NCI-H345 (cell line): Measurements from ENCODE around the gene CEMIP.

ENCODE experiments used
- DNase-seq: peaks from one replicate; lab custom pipeline; 2025; lab: John Stamatoyannopoulos, UW

The CEMIP gene

DNA sequence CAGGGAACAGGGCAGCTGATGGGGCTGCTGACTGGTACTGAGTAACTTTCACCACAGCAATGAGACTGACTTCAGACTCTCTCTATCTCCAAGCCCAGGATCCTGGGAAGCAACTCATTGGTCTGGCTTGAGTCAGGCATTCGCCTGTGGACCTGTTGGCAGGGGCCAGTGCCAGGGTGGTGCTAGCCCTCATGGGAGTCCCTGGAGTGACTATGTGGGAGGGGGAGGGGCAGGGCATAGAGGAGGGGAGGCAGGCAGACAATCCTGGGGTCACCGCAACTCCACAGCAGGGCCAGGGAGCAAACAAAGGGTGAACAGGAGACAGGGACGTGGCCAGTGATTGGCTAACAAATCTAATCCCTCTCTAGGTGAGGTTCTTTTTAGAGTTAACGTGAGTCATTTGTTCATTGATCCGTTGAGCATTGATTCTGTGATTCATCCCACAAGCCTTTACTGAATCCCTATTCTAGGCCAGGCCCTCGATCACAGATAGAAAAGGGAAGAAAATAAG is 71.8 kb downstream of the CEMIP start:
- DNase-seq, result no peak

DNA sequence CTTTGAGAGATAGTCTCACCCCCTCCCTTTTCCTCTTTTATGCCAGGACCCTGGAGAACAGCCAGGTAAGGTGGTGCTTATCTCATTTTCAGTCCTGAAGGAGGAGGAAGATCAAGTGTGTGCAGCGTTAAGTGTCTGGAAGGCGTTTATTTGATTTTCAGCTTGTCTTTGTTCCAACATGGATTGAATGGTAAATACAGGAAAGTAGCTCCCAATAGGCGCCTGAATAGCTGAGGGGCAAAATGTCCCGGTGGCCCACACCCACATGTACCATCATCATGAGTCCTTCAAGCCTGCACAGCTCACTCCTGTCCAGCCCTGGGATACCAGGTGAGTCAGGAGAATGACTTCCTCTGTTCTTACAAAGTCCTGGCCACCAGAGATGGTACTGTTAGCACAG is 73.5 kb downstream of the CEMIP start:
- peak; percentile 35 for DNase-seq

DNA sequence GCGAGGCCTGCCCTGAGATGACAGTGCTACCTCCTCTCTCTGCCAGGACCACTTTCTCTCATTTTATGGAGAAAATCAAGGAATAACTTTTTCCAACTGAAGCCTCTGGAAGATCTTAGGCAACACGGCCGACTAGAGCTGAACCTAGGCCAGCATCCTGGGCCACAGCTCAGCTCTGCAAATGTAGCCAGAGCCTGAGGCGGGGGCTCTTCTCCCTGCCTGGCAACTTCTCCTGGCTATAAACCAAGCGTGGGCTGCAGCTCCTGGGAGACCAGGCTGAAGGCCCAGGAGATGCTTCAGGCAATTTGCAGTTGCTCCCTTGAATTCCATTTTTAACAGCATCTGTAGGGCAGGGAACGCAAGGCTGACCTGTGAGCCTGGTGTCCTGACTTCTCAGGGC is 74.9 kb downstream of the CEMIP start:
- no peak for DNase-seq

DNA sequence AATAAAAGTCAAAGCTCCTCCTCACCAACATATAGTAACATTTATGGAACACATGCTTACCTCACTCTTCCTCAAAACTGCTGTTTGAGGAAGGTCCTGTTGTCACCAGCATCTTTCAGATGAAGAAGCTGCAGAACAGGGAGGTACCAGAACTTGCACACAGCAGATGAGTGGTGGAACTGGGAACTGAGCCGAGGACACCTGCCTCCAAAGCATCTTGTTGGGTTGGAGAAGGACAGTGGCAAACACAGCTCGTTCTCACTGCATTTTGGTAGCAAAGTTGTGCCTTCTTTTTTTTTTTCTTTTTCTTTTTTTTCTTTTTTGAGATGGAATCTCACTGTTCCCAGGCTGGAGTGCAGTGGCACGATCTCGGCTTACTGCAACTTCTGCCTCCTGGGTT is 76.0 kb downstream of the CEMIP start:
- no peak for DNase-seq

DNA sequence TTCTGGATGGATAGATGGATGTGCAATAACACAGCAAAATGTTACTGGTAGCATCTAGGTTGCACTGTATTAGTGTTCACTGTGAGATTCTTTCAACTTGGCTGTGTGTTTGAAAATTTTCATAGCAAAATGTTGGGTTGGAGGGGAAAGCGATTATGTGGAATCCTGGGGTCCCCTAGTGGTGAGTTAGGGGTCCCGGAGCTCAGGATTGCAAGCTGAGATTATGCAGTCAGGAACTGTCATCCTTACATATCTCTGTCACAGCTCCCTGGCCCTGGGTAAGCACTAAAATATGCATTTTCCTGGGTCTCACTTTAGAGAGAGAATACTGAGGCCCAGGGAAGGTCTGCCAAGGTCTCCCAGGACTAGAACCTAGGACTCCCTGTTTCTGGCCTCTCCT is 77.2 kb downstream of the CEMIP start:
- DNase-seq, result no peak

DNA sequence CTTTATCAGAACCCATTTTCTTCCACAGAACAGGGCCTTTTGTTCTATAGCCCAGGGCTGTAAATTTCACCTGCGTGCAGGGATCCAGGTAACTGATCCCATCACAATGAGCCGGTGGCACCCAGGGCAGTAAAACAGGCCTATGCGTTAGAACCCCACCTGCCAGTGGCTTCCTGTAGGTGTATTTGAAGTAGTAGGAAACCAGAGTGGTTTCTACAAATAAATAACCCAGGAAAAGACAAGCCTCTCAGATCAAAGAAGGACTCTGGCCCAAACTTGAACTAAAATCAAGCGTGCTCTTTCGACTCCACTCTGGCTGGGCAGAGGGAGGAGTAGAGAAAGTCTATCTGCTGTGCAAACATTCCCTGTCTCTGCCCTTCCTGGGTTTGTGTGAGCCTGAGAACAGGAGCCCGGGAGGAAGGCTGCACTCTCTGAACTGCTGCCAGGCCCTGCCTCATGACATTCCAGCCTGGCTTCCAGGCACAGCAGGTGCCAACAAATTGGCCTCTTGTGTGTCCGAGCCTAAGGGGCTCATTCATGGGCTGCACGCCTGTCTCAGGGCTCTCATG is 77.7 kb downstream of the CEMIP start:
- DNase-seq, result peak; percentile 72

DNA sequence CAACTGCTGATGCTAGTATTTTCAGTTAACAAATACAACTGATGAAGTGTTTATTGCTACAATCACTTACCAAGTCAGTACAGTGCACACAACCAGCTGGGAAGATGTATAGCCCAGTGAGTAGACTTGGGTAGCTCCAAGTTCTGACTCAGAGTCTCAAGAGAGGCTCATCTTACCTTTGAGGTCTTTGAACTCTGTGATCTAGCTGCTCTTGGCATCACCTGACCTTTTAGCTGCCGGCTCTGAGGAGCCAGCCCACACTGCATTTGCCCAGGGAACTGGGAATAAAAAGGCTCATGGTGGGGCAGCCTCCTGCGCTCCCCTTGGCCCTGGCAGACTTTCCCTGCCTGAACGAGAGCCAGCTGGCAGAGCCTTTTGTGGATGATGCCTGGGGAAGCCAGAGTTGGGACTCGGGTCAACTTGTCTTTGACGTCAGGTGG is 82.6 kb downstream of the CEMIP start:
- no peak for DNase-seq

DNA sequence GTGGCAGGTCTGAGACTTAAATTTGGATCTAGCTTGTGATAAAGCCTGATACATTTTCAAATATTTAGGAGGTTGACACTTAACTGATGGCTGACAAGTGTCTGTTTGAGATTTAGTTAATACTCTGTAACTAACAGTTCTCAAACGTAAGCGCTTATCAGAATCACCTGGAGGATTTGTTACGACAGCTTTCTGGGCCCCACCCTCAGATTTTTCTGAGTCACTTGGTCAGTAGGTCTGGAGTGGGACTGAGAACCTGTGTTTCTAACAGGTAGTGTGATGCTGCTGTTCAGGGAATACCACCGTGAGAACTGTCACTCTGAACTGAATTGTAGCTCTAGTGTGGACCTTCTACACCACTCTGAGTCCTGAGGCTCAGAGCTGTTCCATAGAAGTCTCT is 85.5 kb downstream of the CEMIP start:
- DNase-seq, result no peak

DNA sequence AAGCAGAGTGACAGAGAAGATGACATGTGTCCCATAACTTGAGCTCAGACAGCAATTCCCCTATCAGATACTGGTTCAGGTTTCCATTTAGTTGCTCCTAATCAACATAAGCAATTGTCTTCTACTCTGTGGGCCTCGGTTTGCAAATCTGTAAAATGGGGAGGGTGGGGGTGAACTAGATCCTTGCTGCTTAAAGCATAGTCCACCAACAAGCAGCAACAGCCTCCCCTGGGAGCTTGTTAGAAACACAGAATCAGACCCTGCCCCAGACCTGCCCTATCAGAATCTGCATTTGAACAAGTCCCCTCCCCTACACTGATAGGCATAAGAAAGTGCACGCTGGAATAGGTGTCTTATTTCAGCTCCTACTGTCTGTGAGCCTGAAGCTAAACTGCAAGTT is 87.8 kb downstream of the CEMIP start:
- no peak for DNase-seq

DNA sequence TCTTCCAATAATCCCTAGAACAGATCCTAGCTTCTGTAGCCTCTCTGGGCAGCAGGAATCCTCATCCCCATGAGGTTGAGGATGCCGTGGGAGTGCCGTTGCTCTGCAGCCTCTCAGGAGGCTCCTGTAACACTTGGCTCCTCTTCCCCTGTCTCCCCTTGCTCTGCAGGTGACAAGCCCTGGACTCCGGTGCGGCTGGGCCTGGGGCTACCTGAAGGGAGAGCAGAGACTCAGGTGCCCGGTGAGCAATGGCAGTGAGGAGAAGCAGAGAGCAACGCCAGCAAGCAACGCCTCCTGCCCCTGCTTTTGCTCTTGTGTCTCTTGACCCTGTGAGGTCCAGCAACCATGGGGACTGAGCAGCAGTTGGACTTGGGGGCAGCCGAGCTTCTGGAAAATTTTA is 91.2 kb downstream of the CEMIP start:
- DNase-seq, result no peak

DNA sequence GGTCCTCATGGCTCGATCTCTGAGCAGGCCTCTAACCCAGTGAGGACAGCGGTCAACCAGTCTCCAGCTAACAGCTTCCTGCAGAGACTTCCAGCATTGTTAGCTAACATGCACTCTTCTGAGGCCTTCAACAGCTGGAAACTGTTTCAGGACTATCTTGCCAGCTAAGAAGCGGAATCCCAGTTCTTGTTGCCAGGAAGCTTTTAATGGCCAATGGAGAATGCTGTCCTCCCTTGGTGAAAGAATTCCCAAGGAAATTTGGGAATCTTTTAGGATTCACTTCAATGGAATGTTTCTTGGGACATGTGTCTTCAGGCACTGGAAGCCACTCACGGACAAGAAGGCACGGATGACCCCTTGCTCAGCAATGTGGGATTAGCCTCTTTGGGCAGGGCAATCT is 91.7 kb downstream of the CEMIP start:
- DNase-seq, result no peak

DNA sequence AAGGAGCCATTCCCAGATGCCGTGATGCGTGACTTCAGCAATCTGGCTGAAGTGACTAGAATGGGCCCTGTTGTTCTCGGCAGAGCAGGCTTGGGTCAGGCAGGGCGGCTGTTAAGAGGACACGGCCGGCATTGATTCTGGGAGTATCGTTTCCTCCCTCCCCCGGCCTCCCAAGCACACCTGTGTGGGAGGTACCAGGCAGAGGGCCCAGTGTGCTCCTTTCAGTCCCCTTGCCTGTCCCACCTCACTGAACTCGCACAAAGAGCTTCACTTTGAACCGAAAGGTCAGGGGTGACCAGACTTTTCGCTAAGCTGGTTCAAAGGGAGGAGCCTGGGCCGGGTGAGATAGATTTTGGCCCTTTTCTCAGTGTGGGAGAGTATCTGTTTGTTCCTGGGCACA is 92.7 kb downstream of the CEMIP start:
- no peak for DNase-seq

DNA sequence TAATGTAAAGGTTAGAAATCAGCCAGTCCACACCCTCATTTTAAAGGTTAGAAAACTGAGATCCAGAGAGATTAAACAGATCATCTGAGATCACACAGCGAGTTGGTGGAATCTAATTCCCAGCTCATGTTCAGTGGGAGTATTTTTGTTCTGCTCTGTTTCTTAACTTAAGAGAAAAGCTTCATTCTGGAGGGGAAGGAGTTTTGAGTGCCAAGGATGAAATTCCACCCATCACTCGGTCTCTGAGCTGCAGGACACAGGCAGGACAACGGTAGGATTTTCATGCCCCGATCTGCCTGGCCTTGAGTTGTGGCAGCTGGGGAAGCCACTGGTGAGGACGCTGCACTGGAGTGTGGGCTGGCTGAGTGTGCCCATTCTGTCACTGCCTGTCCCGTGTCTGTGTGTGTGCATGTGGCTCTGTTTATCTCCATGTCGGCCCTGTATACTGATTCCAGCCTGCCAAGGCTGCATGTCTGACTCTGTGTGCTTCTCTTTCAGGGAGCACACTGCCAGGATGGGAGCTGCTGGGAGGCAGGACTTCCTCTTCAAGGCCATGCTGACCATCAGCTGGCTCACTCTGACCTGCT is 94.3 kb downstream of the CEMIP start:
- no peak for DNase-seq

DNA sequence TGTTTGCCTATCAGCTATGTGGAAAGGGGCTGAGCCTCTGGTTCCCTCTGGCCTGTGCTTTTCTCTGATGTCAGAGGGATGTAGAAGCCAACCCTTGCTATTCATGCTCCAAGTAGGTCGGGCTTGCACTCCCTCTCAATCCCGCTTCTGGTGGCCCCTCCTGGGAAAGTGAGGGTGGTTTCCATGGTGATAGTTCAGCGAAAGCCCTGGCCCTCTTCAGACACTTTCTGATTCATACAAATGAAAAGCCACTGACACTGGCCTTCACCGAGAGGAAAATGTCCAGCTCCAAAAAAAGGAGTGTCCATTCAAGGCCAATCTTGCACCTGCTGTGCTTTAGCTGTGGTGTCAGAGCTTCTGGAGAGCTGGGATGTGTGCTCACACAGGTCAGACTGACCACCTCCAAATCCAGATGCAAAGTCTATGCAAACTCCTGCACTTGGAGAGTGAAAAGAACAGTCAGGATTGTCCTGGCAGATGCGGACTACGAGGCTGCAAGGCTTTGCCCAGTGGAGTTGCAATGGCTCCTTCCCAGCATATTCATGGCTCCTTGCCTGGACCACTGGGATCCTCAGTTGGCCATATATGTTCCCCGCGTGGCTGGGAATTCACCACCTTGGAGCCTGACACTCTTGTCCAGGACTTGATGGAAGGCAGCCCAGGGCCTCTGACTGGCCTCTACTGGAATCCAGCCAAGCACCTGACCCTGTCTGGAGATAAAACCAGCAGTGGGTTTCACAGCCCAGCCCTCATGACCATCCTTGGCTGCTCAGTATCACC is 96.6 kb downstream of the CEMIP start:
- DNase-seq, result no peak

DNA sequence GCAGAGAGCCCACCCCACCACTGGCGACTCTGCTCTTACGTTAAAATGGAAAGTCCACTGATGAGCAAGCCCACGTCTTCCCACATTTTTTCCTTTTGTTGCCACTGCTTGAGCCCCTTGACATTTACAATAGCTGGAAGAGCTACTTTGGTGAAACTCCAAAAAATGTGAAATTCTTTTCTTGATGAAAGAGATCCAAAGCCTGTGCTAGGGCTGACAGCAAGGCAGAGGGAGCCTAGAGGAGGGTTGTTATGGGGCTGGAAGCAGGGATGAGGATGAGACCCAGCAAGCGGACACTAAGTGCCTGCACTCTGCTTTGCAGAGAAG is 97.1 kb downstream of the CEMIP start:
- DNase-seq, result no peak

DNA sequence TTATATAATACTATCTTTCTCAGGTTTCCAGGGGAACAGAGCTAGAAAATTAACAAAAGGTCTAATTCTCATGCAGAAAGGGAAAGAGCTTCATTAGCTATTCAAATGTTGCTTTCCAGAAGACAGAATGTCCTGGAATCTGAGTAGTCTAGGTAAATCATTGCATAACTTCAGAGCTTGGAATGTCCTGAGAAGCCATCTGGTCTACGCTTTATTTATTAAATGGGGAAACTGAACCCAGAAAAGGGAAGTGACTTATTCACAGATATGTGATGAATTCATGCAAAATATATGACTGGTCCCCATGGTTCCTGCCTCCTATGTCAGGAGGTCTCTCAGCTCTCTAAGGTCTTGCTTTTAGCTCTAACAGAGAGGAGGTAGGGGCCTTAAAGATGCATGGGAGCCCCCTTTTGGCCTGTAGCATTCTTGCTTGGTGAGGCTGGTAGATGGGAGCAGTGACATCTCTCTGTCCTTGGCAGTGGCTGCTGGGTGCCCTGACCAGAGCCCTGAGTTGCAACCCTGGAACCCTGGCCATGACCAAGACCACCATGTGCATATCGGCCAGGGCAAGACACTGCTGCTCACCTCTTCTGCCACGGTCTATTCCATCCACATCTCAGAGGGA is 99.2 kb downstream of the CEMIP start:
- no peak for DNase-seq

DNA sequence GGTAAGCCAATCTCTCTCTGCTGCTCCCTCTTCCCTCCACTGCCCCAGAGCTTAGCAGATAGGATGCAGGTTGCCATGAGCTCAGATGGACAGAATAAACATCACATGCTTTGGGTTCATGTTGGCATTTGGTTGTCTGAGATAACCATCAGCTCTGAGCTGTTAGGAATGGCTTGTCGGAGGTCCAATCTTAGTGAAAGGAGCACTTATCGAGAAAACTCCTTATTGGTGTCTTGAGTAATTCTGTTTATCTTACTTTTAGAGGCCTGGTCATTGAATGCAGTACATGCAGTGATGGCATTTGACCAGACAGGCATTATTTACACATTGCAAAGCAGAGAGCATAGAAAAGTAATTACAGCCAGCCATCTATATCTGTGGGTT is 99.7 kb downstream of the CEMIP start:
- no peak for DNase-seq

DNA sequence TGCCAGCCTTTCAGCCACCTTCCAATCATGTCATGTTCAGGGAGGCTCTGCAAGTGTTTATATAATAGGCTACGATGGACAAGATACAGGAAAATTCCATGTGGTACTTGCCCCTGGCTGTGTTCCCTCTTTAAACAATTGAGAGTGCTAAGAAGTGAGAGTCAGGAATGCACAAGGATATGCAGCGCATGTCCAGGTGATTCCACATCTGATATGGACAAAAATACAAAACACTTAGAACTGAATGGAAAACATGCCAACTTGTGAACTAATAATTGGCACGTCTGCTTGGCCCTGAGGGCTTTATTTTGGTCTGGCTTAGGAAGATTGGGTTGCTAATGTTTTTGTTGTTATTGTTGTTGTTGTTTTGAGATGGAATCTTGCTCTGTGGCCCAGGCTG is 100.9 kb downstream of the CEMIP start:
- DNase-seq, result no peak

DNA sequence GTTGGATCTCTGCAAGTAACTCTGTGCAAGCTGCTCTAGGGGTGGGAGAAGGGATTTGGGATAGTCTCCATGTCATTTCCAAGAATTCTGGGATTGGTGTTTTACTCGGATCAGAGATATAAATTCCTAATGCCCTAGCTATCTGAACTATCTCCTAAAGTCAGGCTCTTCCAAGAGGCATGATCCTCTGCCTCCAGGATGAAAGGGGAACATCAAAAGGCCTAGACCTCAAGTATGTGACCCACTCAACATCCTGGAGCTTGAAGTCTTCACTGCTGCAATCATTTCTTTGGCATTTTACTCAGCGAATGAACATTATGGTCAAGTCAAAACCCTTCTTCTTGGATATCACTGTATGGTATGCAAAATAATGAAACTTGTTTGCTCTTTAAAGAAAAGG is 104.5 kb downstream of the CEMIP start:
- no peak for DNase-seq

DNA sequence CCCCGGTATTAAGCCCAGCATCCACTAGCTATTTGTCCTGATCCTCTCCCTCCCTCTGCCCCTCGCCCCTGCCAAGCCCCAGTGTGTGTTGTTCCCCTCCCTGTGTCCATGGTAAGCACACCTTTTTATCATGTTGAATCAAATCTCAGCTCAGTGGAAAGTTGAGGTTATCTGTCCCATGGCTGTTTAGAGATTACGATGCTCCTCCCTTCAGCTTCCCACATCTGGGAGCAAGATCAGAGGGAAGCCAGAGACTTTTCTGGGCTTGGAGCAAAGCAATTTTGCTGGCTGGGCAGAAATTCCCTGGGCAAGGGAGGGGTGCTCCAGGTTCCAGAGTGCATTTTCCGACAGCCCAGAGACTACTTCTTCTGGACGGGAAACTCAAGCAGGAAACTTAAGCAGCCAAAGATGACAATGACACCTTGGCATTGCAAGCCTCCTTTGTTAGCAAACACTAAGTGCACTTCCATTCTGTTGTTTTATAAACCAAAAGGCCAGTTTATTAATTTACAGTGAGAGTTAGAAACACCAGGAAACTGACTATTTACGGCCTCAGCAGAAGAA is 105.9 kb downstream of the CEMIP start:
- no peak for DNase-seq

DNA sequence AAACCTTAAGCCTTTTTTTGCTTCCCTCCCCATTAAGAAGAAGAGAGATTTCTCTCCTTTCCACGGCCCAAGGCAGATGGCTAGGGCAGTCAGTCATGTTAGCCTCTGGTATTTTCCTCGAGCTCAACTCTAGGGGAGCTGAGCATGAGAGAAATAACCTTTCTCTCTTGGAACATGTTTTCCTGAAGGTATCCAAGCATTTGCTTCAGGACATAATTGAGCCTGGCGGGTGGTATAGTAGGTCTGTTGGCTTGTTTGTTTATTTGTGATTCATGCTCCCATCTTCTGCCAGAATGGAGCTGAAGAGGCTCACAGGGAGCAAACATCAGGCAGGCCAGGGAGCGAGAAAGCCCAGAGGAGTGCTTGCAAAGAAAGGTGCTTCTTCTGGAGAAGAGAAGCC is 108.0 kb downstream of the CEMIP start:
- DNase-seq, result peak; percentile 64

DNA sequence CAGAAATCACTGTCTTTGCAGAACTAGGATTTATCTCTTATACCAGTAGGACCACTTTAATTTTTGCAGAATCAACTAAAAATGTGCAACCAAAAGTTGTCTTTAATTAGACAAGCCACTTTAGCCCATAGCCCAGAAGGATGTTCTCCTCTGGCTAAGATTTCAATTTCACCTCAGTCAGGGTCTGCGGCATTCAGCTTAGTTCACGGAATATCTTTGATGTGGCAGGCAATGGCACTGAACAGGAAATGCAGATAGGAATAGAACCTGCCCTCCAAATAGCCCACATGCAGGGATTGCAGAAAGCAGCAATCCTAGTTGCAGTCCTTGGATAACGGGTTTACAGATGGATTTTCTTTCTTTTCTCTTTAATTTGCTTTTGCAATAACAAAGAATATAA is 109.7 kb downstream of the CEMIP start:
- DNase-seq, result no peak
